ENCODE results near the gene CLGN. TPM values are rescaled to one million over a fixed set of nuclear protein-coding genes. Genes with fewer than 3 reads are reported as not detected.
A peak's percentile ranks its signal among the peaks of the same experiment; 100 is the strongest.

CLGN gene
- polyA plus RNA-seq, 1 experiment, result 2.7 TPM

GRCh38 chr4:140359562-140360427 lies 67.7 kb downstream of the CLGN start:
- Histone ChIP-seq H3K4me3 (ENCODE audit: low read depth, low read length) (no peak overlapping the region), H3K9me3 (ENCODE audit: control insufficient read depth, insufficient read depth, low read length) (no peaks in the 10 kb centered on the region), H3K27me3 (ENCODE audit: control insufficient read depth, insufficient read depth, low read length) (no peaks in the 10 kb centered on the region), H3K27ac (ENCODE audit: low read depth, low read length) (no peak overlapping the region)
- peak; percentile 42 for DNase-seq (ENCODE audit: low read depth, low spot score)
- peak; percentile 75 for TF ChIP-seq CTCF (IDR thresholded peaks at IDR 0.05; ENCODE audit: low read depth, low read length)
- ChIA-PET CTCF (interaction anchor here (0.6 to 7.1 kb wide), 79 partner anchors 9 to 796 kb away, joined by 3 to 81 read pairs (median 4); partner anchors contain the start of genes CLGN and SCOC), POLR2A (no interaction called here)

DNA sequence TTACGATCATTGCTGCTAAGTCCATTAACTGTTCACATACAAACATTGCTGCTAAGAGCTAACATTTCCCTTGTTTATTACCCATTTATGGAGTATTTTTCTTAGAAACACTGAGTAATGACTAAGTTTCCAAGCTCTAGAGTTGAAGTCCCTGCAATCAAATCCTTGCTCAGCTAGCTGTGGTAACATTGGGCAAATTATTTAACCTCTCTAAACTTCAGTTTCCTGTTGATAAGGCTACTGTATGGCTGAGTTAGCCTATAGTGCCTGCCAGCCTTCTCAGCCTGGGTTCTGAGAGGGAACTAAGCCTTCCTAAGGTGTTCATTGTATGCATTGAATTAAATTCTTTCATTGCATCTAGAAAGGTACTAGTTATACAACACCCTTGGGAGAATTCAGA lies 69.2 kb downstream of the CLGN start:
- CTCF ChIA-PET, result interaction anchor here (1.2 to 3.1 kb wide), 4 partner anchors 10 to 625 kb away, joined by 3 to 50 read pairs (median 16); partner anchors contain the start of genes CLGN and SCOC

DNA sequence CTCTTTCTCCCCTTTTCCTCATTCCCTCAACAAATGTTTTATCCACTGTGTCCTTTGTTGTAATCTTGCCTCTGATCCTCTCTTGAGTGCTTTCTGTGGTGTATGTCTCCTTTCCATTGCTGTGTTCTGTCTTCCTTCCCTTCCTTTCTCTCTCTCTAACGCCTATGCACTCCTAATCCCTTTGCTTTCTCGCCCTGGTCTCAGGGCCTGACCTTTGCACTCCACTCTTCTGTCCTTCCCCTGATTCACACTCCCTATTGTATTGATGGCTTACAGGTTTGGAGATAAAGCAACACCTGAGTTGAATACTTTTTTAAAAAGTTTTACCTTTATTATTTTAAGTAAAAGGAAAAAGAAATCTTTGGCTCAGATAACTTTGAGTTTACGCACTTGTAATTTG lies 69.6 kb downstream of the CLGN start:
- no peak for TF ChIP-seq CTCF (IDR thresholded peaks at IDR 0.05; ENCODE audit: low read depth, low read length)
- no peak overlapping the region for H3K4me3 ChIP-seq (ENCODE audit: low read depth, low read length)
- H3K27me3 ChIP-seq (ENCODE audit: control insufficient read depth, insufficient read depth, low read length), result no peaks in the 10 kb centered on the region
- DNase-seq (ENCODE audit: low read depth, low spot score), result no peak
- ChIA-PET CTCF (no interaction called here), POLR2A (interaction anchor here (0.6 kb wide), 1 partner anchor 297 kb away, joined by 6 read pairs; no protein-coding TSS in a partner anchor)
- no peak overlapping the region for H3K27ac ChIP-seq (ENCODE audit: low read depth, low read length)
- H3K9me3 ChIP-seq (ENCODE audit: control insufficient read depth, insufficient read depth, low read length), result no peaks in the 10 kb centered on the region

More for the DNA sequence above, 69.2 kb downstream of the CLGN start:
- DNase-seq (ENCODE audit: low read depth, low spot score), result no peak
- H3K27me3 ChIP-seq (ENCODE audit: control insufficient read depth, insufficient read depth, low read length), result no peaks in the 10 kb centered on the region
- TF ChIP-seq CTCF (IDR thresholded peaks at IDR 0.05; ENCODE audit: low read depth, low read length), result no peak
- H3K4me3 ChIP-seq (ENCODE audit: low read depth, low read length), result no peak overlapping the region
- no peaks in the 10 kb centered on the region for H3K9me3 ChIP-seq (ENCODE audit: control insufficient read depth, insufficient read depth, low read length)
- POLR2A ChIA-PET, result interaction anchor here (0.6 kb wide), 1 partner anchor 296 kb away, joined by 6 read pairs; no protein-coding TSS in a partner anchor
- H3K27ac ChIP-seq (ENCODE audit: low read depth, low read length), result no peak overlapping the region

- ChIA-PET CTCF (interaction anchor here (1.1 kb wide), 1 partner anchor 496 kb away, joined by 4 read pairs; no protein-coding TSS in a partner anchor), POLR2A (no interaction called here)
- Histone ChIP-seq H3K4me3 (ENCODE audit: low read depth, low read length) (no peak overlapping the region), H3K27ac (ENCODE audit: low read depth, low read length) (no peak overlapping the region), H3K9me3 (ENCODE audit: control insufficient read depth, insufficient read depth, low read length) (no peaks in the 10 kb centered on the region), H3K27me3 (ENCODE audit: control insufficient read depth, insufficient read depth, low read length) (no peaks in the 10 kb centered on the region)
- no peak for TF ChIP-seq CTCF (IDR thresholded peaks at IDR 0.05; ENCODE audit: low read depth, low read length)
- DNase-seq (ENCODE audit: low read depth, low spot score), result no peak
Observed at GRCh38 chr4:140355288-140355687, 72.2 kb downstream of the CLGN start.

GRCh38 chr4:140353786-140354185 lies 73.7 kb downstream of the CLGN start:
- H3K9me3 ChIP-seq (ENCODE audit: control insufficient read depth, insufficient read depth, low read length), result no peaks in the 10 kb centered on the region
- H3K27me3 ChIP-seq (ENCODE audit: control insufficient read depth, insufficient read depth, low read length), result no peaks in the 10 kb centered on the region
- H3K27ac ChIP-seq (ENCODE audit: low read depth, low read length), result no peak overlapping the region
- POLR2A ChIA-PET, result no interaction called here
- no peak for DNase-seq (ENCODE audit: low read depth, low spot score)
- CTCF ChIA-PET, result interaction anchor here (0.6 to 1.2 kb wide), 5 partner anchors 9 to 1413 kb away, joined by 3 to 8 read pairs (median 3); no protein-coding TSS in a partner anchor
- no peak for TF ChIP-seq CTCF (IDR thresholded peaks at IDR 0.05; ENCODE audit: low read depth, low read length)
- H3K4me3 ChIP-seq (ENCODE audit: low read depth, low read length), result no peak overlapping the region
